ENCODE data around the gene NTN4. TPM values are rescaled to one million over a fixed set of nuclear protein-coding genes. Genes with fewer than 3 reads are reported as not detected.
"Not testable (repeated sequence)": the region's sequence is repeated elsewhere in the genome, so short reads cannot be mapped to it uniquely, and the experiment has no call there.

The NTN4 gene
- 1.4 and 3.1 TPM in 2 replicates for total RNA-seq (2014; rRNA removed; shearing (Covaris generic))

- peak; percentile 26 for DNase-seq (ENCODE audit: low read depth)
Observed at GRCh38 chr12:95790033-95790916, at the start of gene NTN4. Gene NTN4 (minus strand): TSS chr12:95790764. CDS start chr12:95790309, 455 bp downstream.

DNA sequence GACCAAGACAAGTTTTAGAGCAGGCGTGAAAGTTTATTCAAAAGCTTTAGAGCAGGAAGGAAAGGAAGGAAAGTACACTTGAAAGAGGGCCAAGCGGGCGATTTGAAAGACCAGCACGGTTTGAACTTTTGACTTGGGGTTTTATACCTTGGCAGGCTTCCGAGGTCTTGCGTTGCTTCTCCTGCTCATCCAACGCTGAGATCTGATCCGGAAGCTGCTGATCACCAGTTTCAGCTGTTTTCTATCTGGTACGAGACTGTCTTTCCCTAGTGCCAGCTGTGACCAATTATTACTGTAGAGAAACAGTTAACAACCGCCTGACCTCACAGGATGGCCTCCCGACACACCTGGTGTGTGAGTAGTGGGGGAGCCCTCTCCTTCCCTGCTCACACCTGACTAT is 47.6 kb upstream of the NTN4 start:
- DNase-seq (ENCODE audit: low read depth), result peak; percentile 92

GRCh38 chr12:95837240-95838038 is 46.9 kb upstream of the NTN4 start:
- DNase-seq (ENCODE audit: low read depth), result no peak

DNA sequence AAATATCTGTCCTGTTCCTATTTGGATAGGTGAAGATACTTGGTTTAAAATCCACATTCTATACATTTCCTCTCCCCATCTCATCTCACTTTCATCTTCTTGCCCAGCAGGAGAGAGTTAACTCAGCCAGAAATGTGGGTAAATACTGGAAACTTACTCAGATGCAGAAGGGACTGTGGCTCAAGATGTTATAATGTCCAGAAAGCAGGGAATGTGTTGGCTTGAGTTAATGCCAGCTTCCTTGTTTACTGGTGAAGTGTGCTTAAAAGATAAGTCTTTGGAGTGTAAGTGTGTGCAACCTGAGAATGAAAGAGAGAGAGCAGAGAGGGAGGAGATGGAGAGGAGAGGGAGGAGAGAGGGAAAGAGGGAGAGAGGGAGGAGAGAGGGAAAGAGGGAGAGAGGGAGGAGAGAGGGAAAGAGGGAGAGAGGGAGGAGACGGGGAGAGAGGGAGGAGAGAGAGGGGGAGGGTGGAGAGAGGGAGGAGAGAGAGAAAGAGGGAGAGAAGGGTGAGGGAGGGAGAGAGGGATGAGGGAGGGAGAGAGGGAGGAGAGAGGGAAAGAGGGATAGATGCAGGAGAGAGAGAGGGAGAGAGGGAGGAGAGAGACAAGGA is 46.2 kb upstream of the NTN4 start:
- peak; percentile 44 for DNase-seq (ENCODE audit: low read depth)

DNA sequence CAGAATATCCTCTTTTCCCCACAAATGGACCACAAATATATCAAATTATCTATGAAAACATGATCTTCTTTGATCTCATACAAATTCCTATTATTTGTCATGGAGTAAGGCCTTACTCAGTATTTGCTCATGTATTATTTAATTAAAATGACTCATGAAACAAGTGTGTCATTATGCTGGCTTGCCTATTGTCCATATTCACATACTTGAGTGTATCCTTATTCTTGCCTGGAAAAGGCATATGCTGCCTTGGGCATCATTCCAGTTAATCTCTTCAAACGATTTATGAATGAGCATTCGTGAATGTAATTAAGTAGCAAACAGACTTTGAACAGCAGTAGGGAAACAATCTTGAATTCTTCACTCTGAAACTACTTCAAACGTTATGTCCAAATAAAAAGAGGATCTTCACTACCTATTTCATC is 45.6 kb upstream of the NTN4 start:
- peak; percentile 35 for DNase-seq (ENCODE audit: low read depth)

DNA sequence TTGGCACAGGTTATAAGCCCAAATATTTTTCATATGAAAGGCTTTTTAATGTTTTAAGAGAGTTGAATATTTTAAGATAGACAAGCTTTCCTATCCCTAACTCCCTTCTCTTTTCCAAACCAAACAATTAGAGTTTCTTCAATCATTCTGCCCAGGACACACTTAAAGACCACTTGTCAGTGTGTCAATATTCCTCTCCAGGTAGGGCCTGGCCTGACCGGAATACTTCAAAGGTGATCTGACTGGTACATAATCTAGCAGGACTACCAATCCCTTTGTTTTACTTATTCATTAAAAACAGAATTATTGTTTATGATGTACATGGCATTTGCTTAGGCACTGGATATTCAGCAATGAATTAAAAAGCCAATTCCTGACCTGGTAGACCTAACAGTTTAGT is 44.0 kb upstream of the NTN4 start:
- DNase-seq (ENCODE audit: low read depth), result no peak

GRCh38 chr12:95830335-95831089 is 39.9 kb upstream of the NTN4 start:
- DNase-seq (ENCODE audit: low read depth), result no peak

GRCh38 chr12:95829395-95829794 is 38.8 kb upstream of the NTN4 start:
- DNase-seq (ENCODE audit: low read depth), result no peak

DNA sequence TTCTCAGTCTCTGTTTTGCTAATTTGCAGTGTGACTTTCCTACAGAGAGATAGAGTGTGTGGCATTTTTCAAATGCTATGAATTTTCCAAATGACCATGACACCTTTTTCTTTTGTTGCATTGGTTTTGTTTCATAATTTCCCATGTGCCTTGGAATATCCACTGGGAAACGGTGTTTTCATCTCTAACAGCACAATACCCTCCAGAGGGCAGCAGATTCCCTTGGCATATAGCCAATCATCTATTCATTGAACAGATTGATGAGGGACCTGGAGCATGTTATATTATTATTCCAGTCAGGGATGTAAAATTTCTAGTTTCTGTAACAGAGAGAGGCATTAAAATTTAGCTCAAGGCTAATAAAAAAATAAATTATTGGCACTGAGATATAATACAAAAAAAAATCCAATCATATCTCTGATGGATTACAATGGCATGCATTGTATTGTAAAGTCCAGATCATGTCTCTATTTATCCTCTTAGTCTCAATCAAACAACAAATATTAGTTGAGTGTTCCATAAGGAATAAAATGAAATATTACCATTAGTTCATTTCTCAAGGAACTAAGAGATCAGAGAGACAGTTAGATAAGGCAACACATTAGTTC is 29.6 kb upstream of the NTN4 start:
- DNase-seq (ENCODE audit: low read depth), result peak; percentile 54

DNA sequence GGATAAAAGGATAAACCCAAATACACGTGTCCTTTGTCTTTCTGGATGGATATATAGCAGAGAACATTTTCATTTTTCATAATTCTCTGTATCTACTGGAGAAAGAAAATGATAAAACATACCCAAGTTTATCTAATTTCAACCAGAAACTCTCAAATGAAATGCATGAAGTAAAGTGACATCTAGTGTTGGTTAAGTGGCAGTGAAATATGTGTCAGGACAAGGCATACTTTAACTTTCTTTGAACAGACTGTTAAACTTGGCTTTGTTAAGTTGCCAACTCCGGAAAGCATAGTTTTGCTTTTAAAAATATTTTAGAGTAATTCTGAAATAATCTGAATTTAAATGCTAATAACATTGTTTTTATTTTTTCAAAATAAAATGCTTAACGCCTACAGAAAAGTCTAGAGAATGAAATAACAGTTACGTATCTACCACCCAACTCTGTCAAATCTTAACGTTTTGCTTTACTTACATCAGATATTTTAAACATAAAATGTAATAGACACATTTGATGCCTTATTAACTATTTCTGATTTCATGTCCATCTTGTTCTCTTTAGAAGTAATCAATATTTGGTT is 25.2 kb upstream of the NTN4 start:
- peak; percentile 39 for DNase-seq (ENCODE audit: low read depth)

- DNase-seq (ENCODE audit: low read depth), result not testable (repeated sequence)
Observed at GRCh38 chr12:95812155-95812554, 21.6 kb upstream of the NTN4 start.

GRCh38 chr12:95810411-95810810 is 19.8 kb upstream of the NTN4 start:
- no peak for DNase-seq (ENCODE audit: low read depth)

- no peak for DNase-seq (ENCODE audit: low read depth)
Observed at GRCh38 chr12:95809000-95809680, 18.6 kb upstream of the NTN4 start.

DNA sequence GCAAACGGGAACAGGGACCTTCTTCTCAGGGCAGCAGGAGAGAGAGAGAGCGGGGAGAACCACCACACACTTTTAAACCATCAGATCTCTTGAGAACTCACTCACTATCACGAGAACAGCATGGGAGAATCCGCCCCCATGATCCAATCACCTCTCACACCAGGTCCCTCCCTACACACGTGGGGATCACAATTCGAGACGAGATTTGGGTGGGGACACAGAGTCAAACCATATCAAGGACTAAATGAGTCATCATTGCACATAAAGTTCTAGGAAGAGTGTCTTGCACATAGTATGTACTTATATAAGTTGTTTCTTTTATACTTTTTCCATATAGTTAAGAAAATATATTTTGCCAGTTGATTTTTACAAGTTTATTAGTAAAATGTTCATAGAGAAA is 17.6 kb upstream of the NTN4 start:
- no peak for DNase-seq (ENCODE audit: low read depth)

- DNase-seq (ENCODE audit: low read depth), result peak; percentile 91
Observed at GRCh38 chr12:95805864-95806671, 15.5 kb upstream of the NTN4 start.

DNA sequence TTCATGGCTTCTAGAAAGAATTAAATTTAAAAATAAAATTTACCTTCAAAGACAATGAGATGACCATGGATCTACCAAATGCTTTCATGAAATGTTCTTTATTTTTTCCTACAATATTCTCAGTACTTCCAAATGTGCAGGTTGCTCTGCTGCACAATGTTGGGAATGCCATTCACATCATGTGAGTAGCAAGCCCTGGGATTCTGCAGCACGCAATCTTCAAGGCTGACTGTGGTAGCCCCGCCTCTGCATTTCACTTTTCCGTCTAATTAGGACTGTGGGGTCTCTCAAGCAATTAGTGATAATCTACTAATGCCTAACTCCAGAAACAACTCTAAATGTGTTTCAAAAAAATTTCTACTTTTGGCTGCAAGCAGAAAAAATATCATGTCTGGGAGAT is 13.7 kb upstream of the NTN4 start:
- DNase-seq (ENCODE audit: low read depth), result no peak

DNA sequence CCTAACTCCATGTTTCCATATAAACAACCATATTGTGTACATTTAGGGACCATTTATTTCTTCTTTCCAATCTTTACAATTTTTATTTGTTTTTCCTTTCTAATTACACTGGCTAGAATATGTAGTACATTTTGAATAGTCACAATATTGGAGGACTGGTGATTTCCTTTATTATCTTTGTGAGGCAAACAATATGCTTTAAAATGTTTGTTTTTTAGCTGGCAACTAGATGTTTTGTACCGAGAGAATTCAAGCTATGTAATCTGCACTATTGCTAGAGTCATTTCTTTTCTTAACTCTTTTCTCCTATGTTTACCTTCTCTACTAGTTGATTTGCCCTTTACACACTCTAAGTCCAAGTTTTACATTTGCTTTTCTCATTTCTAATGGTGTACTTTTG is 13.3 kb upstream of the NTN4 start:
- no peak for DNase-seq (ENCODE audit: low read depth)

DNA sequence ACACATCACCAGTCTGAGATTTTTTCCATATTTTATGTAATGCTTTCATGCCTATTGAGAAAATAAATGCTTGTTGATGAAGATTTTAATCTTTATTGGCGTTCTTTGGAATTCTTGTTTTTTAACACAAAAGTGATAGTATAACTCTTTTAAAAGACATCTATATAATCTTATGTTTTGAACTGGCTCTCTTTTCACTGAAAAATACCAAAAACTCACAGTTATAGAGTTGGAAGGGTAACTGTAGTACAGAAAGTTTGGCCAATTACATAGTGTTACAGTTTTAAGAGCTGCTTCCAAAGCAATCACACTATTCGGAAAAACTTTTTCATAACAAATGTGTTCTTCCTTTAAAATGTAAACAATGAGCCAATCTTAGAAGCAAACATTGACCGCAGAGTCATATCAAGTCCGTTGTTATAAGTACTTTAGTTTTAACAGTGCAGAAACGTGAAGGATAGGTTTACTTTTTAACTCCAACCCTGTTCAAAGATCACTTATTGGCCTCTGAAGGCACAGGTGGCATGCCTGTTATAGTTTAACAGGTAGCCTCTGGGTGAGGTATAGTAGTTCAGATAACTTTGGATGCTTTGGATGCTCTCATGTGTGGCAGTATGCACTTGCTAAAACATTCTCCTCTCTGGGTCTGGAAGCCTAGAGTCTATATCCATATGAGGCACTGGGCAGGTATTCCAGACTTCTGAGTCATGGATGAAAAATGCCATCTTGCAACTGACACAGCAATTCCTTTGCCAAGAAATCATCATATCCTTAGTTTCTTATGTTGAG is 12.1 kb upstream of the NTN4 start:
- DNase-seq (ENCODE audit: low read depth), result peak; percentile 81

DNA sequence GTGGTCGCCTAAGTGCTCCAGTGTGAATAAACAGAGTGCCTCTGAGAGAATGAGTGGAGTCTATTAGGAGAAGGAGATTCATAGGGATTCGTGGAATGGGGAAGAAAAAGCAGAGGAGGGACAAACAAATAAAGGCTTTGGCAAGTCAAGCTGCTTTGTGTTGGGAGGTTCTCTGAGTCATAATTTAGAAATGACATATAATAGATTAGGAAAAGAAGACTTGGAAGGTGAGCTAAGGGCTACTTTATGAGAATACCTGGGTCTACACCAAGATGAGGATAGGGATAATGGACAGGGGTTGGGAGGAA is 6.4 kb upstream of the NTN4 start:
- no peak for DNase-seq (ENCODE audit: low read depth)
